ENCODE data around the gene LHFPL3.
A peak's percentile ranks its signal among the peaks of the same experiment; 100 is the strongest.
"Not testable (repeated sequence)": the region's sequence is repeated elsewhere in the genome, so short reads cannot be mapped to it uniquely, and the experiment has no call there.

Gene LHFPL3

DNA sequence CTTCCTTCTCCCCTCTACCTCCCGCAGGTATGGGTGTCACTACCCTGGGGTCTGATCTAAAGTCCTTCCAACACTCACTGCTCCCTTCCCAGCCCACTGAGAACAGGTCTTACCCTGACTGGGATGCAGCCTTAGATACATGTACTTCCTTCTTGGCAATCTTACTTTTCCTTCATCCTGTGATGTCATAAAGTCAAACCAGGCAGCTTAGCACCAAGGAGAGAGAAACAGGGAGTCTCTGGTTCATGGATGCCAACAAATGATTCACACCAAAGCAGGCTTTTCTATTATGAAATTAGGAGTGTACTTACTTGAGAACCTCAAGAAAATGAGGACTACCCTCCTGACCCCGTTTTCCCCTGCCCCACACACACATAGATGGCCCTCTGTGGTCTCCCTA is 574.6 kb downstream of the LHFPL3 start:
- FAIRE-seq (no peak), DNase-seq (ENCODE audit: insufficient read length, low spot score) (no peak)
- no peak for TF ChIP-seq POLR2A (IDR thresholded peaks at IDR 0.05; ENCODE audit: low read depth, low read length)

GRCh38 chr7:104903846-104904245 is 575.4 kb downstream of the LHFPL3 start:
- DNase-seq (ENCODE audit: insufficient read length, low spot score) (no peak), FAIRE-seq (no peak)
- no peak for TF ChIP-seq POLR2A (IDR thresholded peaks at IDR 0.05; ENCODE audit: low read depth, low read length)

DNA sequence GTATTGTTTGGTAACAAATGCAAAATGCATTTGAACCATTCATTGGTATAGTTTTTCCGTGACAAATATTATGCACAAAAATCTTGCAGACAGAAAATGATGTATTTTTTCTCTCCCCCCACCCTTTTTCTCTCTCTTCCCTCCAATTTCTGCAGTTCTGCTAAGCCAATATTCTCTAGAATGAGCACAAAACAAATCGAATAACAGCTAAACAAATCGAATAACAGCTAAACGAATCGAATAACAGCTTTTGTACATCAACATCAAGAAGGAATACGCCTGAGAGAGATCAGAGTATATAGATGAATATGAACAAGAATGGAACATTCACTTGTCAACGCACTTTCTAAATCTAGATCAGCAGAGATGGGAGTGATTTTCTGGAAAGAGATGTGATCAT is 577.6 kb downstream of the LHFPL3 start:
- DNase-seq (ENCODE audit: insufficient read length, low spot score) (no peak), FAIRE-seq (no peak)
- TF ChIP-seq POLR2A (IDR thresholded peaks at IDR 0.05; ENCODE audit: low read depth, low read length), result no peak

GRCh38 chr7:104906556-104906955 is 578.2 kb downstream of the LHFPL3 start:
- FAIRE-seq (no peak), DNase-seq (ENCODE audit: insufficient read length, low spot score) (no peak)
- no peak for TF ChIP-seq POLR2A (IDR thresholded peaks at IDR 0.05; ENCODE audit: low read depth, low read length)

- FAIRE-seq, result peak; percentile 23
- no peak for TF ChIP-seq POLR2A (IDR thresholded peaks at IDR 0.05; ENCODE audit: low read depth, low read length)
- DNase-seq (ENCODE audit: insufficient read length, low spot score), result no peak
Measured at GRCh38 chr7:104908636-104909035, 580.2 kb downstream of the LHFPL3 start.

GRCh38 chr7:104909096-104909495 is 580.7 kb downstream of the LHFPL3 start:
- no peak for FAIRE-seq
- DNase-seq (ENCODE audit: insufficient read length, low spot score), result no peak

DNA sequence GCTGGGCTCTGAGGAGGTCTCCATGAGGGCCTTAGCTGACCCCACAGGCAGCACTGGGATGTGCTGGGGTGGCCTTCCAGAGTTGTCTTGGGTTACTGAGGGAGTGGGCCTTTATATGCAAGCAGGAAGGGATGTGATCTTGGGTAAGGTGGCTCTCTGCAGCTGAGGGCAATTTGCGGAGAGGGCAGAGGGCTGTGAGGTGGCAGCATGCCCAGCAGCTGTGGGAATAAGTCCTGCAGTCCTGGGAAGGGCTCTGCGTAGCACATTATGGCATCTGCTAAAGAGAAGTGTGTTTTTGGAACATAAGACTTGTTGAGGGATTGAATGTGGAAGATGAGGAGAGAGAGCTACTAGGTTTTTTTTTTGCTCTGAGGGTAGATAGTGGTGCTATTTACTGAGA is 586.0 kb downstream of the LHFPL3 start:
- no peak for TF ChIP-seq POLR2A (IDR thresholded peaks at IDR 0.05; ENCODE audit: low read depth, low read length)
- no peak for FAIRE-seq
- no peak for DNase-seq (ENCODE audit: insufficient read length, low spot score)

More at GRCh38 chr7:104909096-104909495, 580.7 kb downstream of the LHFPL3 start:
- TF ChIP-seq POLR2A (IDR thresholded peaks at IDR 0.05; ENCODE audit: low read depth, low read length), result no peak

DNA sequence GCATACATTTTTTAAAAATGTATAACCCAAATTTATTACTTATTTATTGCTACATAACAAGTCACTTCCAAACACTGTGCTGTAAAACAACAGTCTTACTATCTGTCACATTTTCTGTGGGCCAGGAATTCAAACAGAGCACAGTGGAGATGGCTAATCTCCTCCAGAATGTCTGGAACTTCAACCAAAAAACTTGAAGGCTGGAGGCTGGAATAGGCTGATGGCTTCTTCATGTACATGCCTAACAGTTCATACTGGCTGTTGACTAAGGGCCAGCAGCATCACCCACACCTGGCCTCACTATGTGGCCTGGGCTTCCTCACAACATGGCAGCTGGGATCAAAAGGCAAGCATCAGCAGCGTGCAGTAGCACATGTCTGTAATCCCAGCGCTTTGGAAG is 593.2 kb downstream of the LHFPL3 start:
- no peak for DNase-seq (ENCODE audit: insufficient read length, low spot score)
- no peak for FAIRE-seq
- TF ChIP-seq POLR2A (IDR thresholded peaks at IDR 0.05; ENCODE audit: low read depth, low read length), result no peak

GRCh38 chr7:104922182-104923009 is 594.0 kb downstream of the LHFPL3 start:
- FAIRE-seq, result no peak
- no peak for DNase-seq (ENCODE audit: insufficient read length, low spot score)
- TF ChIP-seq POLR2A (IDR thresholded peaks at IDR 0.05; ENCODE audit: low read depth, low read length), result no peak

DNA sequence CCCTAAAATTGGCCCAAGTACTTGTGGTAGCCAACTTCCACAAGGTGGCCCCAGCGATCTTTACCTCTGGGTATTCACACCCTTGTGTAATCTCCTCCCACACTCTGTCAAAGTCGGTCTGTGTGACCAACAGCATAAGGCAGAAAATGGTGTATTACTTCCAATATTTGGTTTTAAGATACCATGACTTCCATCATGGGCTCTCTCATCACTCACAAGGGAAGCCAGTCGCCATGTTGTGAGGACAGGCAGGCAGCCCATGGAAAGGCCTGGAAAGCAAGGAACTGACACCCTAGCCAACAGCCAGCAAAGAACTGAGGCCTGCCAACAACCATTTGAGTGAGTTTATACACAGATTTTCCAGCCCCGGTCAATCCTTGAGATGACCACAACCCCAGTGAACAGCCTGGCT is 594.6 kb downstream of the LHFPL3 start:
- TF ChIP-seq POLR2A (IDR thresholded peaks at IDR 0.05; ENCODE audit: low read depth, low read length), result no peak
- peak; percentile 75 for FAIRE-seq
- peak; percentile 56 for DNase-seq (ENCODE audit: insufficient read length, low spot score)

- DNase-seq (ENCODE audit: insufficient read length, low spot score), result not testable (repeated sequence)
Measured at GRCh38 chr7:104926189-104926588, 597.8 kb downstream of the LHFPL3 start.

DNA sequence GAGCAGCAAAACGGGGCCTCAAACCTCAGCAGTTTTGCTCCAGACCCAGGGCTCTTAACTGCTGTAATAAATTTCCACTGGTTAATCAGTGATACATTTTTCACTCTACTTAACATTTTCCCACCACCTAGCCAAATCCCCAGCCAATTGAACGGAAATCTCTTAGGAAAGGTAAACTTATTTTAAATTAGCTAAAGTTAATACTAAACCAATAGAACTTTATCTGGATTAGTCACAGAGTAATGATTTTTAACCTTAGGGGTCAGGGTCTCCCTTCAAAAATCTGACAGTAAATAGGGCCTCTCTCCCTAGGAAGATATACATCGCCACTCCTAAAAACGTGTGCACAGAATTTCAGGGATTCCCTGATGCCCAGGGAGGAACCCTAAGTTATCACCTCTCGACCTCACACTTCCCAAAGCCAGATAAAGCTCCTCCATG is 598.2 kb downstream of the LHFPL3 start:
- no peak for TF ChIP-seq POLR2A (IDR thresholded peaks at IDR 0.05; ENCODE audit: low read depth, low read length)
- no peak for DNase-seq (ENCODE audit: insufficient read length, low spot score)
- FAIRE-seq, result no peak

More at GRCh38 chr7:104926189-104926588, 597.8 kb downstream of the LHFPL3 start:
- not testable (repeated sequence) for FAIRE-seq

GRCh38 chr7:104927055-104927454 is 598.7 kb downstream of the LHFPL3 start:
- DNase-seq (ENCODE audit: insufficient read length, low spot score) (no peak), FAIRE-seq (no peak)
- TF ChIP-seq POLR2A (IDR thresholded peaks at IDR 0.05; ENCODE audit: low read depth, low read length), result no peak

GRCh38 chr7:104928721-104929400 is 600.5 kb downstream of the LHFPL3 start:
- TF ChIP-seq POLR2A (IDR thresholded peaks at IDR 0.05; ENCODE audit: low read depth, low read length), result no peak
- FAIRE-seq (no peak), DNase-seq (ENCODE audit: insufficient read length, low spot score) (no peak)

GRCh38 chr7:104929921-104930320 is 601.5 kb downstream of the LHFPL3 start:
- TF ChIP-seq POLR2A (IDR thresholded peaks at IDR 0.05; ENCODE audit: low read depth, low read length), result no peak
- FAIRE-seq (no peak), DNase-seq (ENCODE audit: insufficient read length, low spot score) (no peak)

All from H54 (cell line).